GM19397 (cell line): ENCODE data around the gene KLHL17.

Experiments used
- ATAC-seq: cut with Tn5 transposase; IDR thresholded peaks from one replicate; pipeline ENCODE4 v1.9.1; 2021; ENCODE audit warnings: mild to moderate bottlenecking, moderate library complexity; ENCODE audit not compliant: unreplicated experiment

KLHL17 gene

GRCh38 chr1:947958-948357 is 12.4 kb upstream of the KLHL17 start:
- ATAC-seq: no peak

GRCh38 chr1:950268-950667 is 10.1 kb upstream of the KLHL17 start:
- ATAC-seq: no peak

- no peak for ATAC-seq
Observed at GRCh38 chr1:950881-951280, 9.5 kb upstream of the KLHL17 start.

- ATAC-seq: no peak
Observed at GRCh38 chr1:951364-951763, 9.0 kb upstream of the KLHL17 start.

- ATAC-seq: no peak
Observed at GRCh38 chr1:952201-952600, 8.2 kb upstream of the KLHL17 start.

GRCh38 chr1:952603-953002 is 7.8 kb upstream of the KLHL17 start:
- no peak for ATAC-seq

GRCh38 chr1:953524-954320 is 6.7 kb upstream of the KLHL17 start:
- no peak for ATAC-seq

GRCh38 chr1:954927-955326 is 5.5 kb upstream of the KLHL17 start:
- ATAC-seq: no peak

- ATAC-seq: no peak
Observed at GRCh38 chr1:955474-955873, 4.9 kb upstream of the KLHL17 start.

GRCh38 chr1:956636-957035 is 3.7 kb upstream of the KLHL17 start:
- ATAC-seq: no peak

GRCh38 chr1:958823-959730 is 1.3 kb upstream of the KLHL17 start, which contains the start of gene NOC2L:
TSS of gene NOC2L (minus strand) at chr1:959256. CDS start at chr1:959240, 16 bp downstream.
- peak; percentile 68 for ATAC-seq

GRCh38 chr1:959731-960362 is 537 bp upstream of the KLHL17 start:
- no peak for ATAC-seq

GRCh38 chr1:961132-961669 is 817 bp downstream of the KLHL17 start:
- no peak for ATAC-seq

GRCh38 chr1:962381-963300 is 2.3 kb downstream of the KLHL17 start:
- no peak for ATAC-seq

- no peak for ATAC-seq
Observed at GRCh38 chr1:963301-963651, 2.9 kb downstream of the KLHL17 start.

- ATAC-seq: no peak
Observed at GRCh38 chr1:963746-964525, 3.6 kb downstream of the KLHL17 start.

- no peak for ATAC-seq
Observed at GRCh38 chr1:964691-965525, 4.5 kb downstream of the KLHL17 start.

GRCh38 chr1:965526-966134 is 5.2 kb downstream of the KLHL17 start:
- no peak for ATAC-seq
